ENCODE data around the gene FBXO15. TPM values are rescaled to one million over a fixed set of nuclear protein-coding genes. Genes with fewer than 3 reads are reported as not detected.

FBXO15 gene
- total and polyA plus RNA-seq, 4 experiments from 2014 or later, result 2.0 to 2.6 (median 2.4) TPM

DNA sequence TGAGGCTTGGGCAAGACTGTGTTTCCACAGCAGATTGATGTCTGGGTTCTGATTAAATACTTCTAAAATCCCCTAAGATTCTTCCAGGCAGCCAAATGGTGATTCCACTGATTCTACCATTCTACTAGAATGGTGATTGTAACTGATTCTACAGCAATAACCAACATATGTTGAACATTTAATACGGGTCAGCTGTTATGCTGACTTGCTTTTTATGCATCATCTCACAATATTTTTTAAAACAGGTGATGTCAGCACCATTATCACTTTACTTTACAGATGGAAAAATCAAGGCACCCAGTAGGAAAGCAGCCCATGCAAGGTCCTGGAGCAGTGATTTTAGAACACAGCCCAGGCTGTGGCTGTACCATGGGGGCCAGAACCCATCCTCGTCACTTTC is 38.2 kb upstream of the FBXO15 start:
- Histone ChIP-seq H3K36me3 (ENCODE audit: insufficient read depth, low read length) (no peaks in the 10 kb centered on the region), H3K27me3 (ENCODE audit: insufficient read depth, low read length) (no peaks in the 10 kb centered on the region), H3K4me1 (ENCODE audit: insufficient read depth, low read length) (no peaks in the 10 kb centered on the region), H3K9me3 (ENCODE audit: control insufficient read depth in 1 of 2, low read length in 2 of 2) (no peaks in the 10 kb centered on the region), H3K27ac (ENCODE audit: low read depth, low read length) (no peak overlapping the region), H3K4me3 (ENCODE audit: low read length in 2 of 2) (no peak overlapping the region)
- H3K27ac Mint-ChIP-seq, result no peak overlapping the region
- ChIA-PET CTCF (ENCODE audit: partially characterized antibody) (interaction anchor here (1.1 to 1.3 kb wide), 2 partner anchors 9 to 11 kb away, joined by 3 read pairs; no protein-coding TSS in a partner anchor), POLR2A (ENCODE audit: partially characterized antibody) (no interaction called here)
- H3K4me3 Mint-ChIP-seq, result no peak overlapping the region
- H3K27me3 Mint-ChIP-seq, result peaks cover 14 to 26% of the 10 kb centered on the region in 2 donors
- no peak for DNase-seq
- no peaks in the 10 kb centered on the region for H3K9me3 Mint-ChIP-seq
- intact Hi-C loops (cut with micrococcal nuclease), result no loop called here
- no peaks in the 10 kb centered on the region for H3K36me3 Mint-ChIP-seq
- no peaks in the 10 kb centered on the region for H3K4me1 Mint-ChIP-seq

DNA sequence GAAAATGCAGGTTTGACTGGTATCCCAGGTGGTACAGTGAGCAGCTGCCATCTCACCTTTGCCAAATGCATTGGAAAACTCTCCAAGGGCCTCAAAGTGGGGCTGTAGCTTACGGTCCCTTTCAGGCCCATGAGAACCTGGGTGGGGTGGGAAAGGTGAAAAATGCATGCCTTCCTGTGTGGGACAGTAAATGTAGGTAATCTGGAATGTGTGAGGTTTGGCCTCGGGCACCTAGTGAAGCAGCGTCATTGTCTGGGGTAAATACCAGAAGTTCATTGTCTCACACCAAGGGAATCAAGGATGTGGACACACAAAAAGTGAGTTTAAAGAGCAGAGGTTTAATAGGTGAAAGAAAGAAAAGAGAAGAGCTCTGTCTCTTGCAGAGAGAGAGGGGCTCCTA is 37.2 kb upstream of the FBXO15 start:
- H3K4me3 Mint-ChIP-seq, result no peak overlapping the region
- ChIA-PET POLR2A (ENCODE audit: partially characterized antibody) (no interaction called here), CTCF (ENCODE audit: partially characterized antibody) (interaction anchor here (1.1 kb wide), 1 partner anchor 10 kb away, joined by 3 read pairs; no protein-coding TSS in a partner anchor)
- no peaks in the 10 kb centered on the region for H3K4me1 ChIP-seq (ENCODE audit: insufficient read depth, low read length)
- no peak for DNase-seq
- H3K27ac Mint-ChIP-seq, result no peak overlapping the region
- intact Hi-C loops (cut with micrococcal nuclease), result no loop called here
- H3K4me3 ChIP-seq (ENCODE audit: low read length in 2 of 2), result no peak overlapping the region
- H3K36me3 Mint-ChIP-seq, result no peaks in the 10 kb centered on the region
- H3K9me3 Mint-ChIP-seq, result no peaks in the 10 kb centered on the region
- H3K4me1 Mint-ChIP-seq, result no peaks in the 10 kb centered on the region
- peaks cover 13 to 25% of the 10 kb centered on the region in 2 donors for H3K27me3 Mint-ChIP-seq
- no peaks in the 10 kb centered on the region for H3K9me3 ChIP-seq (ENCODE audit: control insufficient read depth in 1 of 2, low read length in 2 of 2)
- no peaks in the 10 kb centered on the region for H3K27me3 ChIP-seq (ENCODE audit: insufficient read depth, low read length)
- no peak overlapping the region for H3K27ac ChIP-seq (ENCODE audit: low read depth, low read length)
- H3K36me3 ChIP-seq (ENCODE audit: insufficient read depth, low read length), result no peaks in the 10 kb centered on the region

DNA sequence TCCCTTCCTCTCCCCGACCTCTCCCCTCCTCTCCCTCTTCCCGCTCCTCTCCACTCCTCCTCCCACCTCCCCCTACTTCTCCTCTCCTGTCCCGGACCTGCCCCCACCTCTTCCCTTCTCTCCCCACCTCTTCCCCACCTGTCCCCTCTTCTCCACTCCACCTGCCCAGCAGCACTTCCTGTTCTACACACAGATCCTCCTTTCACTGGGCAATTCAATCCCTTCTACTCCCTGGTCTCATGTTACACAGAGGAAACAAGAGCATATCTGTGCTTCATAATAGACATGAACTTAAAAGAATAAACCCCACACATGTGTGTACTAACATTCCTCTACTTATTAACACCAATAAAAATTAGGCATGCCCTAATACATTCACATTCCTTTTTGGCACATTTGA is 35.5 kb upstream of the FBXO15 start:
- no peak for DNase-seq
- H3K27me3 Mint-ChIP-seq, result peaks cover 12 to 23% of the 10 kb centered on the region in 2 donors
- H3K9me3 ChIP-seq (ENCODE audit: control insufficient read depth in 1 of 2, low read length in 2 of 2), result no peaks in the 10 kb centered on the region
- no peaks in the 10 kb centered on the region for H3K4me1 Mint-ChIP-seq
- no peak overlapping the region for H3K4me3 ChIP-seq (ENCODE audit: low read length in 2 of 2)
- no peak overlapping the region for H3K27ac ChIP-seq (ENCODE audit: low read depth, low read length)
- intact Hi-C loops (cut with micrococcal nuclease), result no loop called here
- no peaks in the 10 kb centered on the region for H3K27me3 ChIP-seq (ENCODE audit: insufficient read depth, low read length)
- H3K9me3 Mint-ChIP-seq, result no peaks in the 10 kb centered on the region
- no peak overlapping the region for H3K27ac Mint-ChIP-seq
- no peaks in the 10 kb centered on the region for H3K4me1 ChIP-seq (ENCODE audit: insufficient read depth, low read length)
- ChIA-PET CTCF (ENCODE audit: partially characterized antibody) (no interaction called here), POLR2A (ENCODE audit: partially characterized antibody) (no interaction called here)
- no peak overlapping the region for H3K4me3 Mint-ChIP-seq
- H3K36me3 ChIP-seq (ENCODE audit: insufficient read depth, low read length), result no peaks in the 10 kb centered on the region
- H3K36me3 Mint-ChIP-seq, result no peaks in the 10 kb centered on the region

DNA sequence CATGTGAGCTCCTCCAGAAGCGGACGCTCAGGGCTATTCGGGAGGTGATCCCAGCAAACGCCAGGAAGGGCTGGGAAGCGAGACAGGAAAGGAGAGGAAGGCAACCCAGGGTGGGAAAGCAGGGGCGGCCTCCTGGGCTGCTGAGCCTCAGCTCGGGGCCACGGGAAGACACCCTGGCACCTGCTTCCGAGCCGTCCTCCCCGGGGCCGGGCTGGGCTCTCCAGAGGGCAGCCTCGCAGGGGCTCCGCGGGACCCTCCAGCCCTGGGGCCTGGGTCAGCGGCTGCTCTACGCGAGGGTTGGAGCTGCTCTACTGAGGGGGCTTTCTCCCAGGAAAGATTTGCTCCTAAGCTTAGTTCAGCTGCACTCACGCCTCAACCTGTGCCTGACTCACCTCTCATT is 34.7 kb upstream of the FBXO15 start:
- no peaks in the 10 kb centered on the region for H3K4me1 ChIP-seq (ENCODE audit: insufficient read depth, low read length)
- H3K27me3 Mint-ChIP-seq, result peaks cover 11 to 25% of the 10 kb centered on the region in 2 donors
- H3K36me3 Mint-ChIP-seq, result no peaks in the 10 kb centered on the region
- no peaks in the 10 kb centered on the region for H3K9me3 ChIP-seq (ENCODE audit: control insufficient read depth in 1 of 2, low read length in 2 of 2)
- H3K9me3 Mint-ChIP-seq, result no peaks in the 10 kb centered on the region
- no peaks in the 10 kb centered on the region for H3K27me3 ChIP-seq (ENCODE audit: insufficient read depth, low read length)
- POLR2A ChIA-PET (ENCODE audit: partially characterized antibody), result no interaction called here
- CTCF ChIA-PET (ENCODE audit: partially characterized antibody), result no interaction called here
- H3K27ac ChIP-seq (ENCODE audit: low read depth, low read length), result no peak overlapping the region
- no peak overlapping the region for H3K4me3 ChIP-seq (ENCODE audit: low read length in 2 of 2)
- no peak overlapping the region for H3K4me3 Mint-ChIP-seq
- no peaks in the 10 kb centered on the region for H3K4me1 Mint-ChIP-seq
- no peak for DNase-seq
- H3K27ac Mint-ChIP-seq, result no peak overlapping the region
- intact Hi-C loops (cut with micrococcal nuclease), result no loop called here
- H3K36me3 ChIP-seq (ENCODE audit: insufficient read depth, low read length), result no peaks in the 10 kb centered on the region

- Histone ChIP-seq H3K4me3 (ENCODE audit: low read length in 2 of 2) (no peak overlapping the region), H3K36me3 (ENCODE audit: insufficient read depth, low read length) (no peaks in the 10 kb centered on the region), H3K4me1 (ENCODE audit: insufficient read depth, low read length) (no peaks in the 10 kb centered on the region), H3K9me3 (ENCODE audit: control insufficient read depth in 1 of 2, low read length in 2 of 2) (no peaks in the 10 kb centered on the region), H3K27me3 (ENCODE audit: insufficient read depth, low read length) (no peaks in the 10 kb centered on the region), H3K27ac (ENCODE audit: low read depth, low read length) (no peak overlapping the region)
- Mint-ChIP-seq H3K36me3 (no peaks in the 10 kb centered on the region), H3K27me3 (peaks cover 18 to 22% of the 10 kb centered on the region in 2 donors), H3K4me1 (no peaks in the 10 kb centered on the region), H3K27ac (no peak overlapping the region), H3K9me3 (no peaks in the 10 kb centered on the region), H3K4me3 (no peak overlapping the region)
- intact Hi-C loops (cut with micrococcal nuclease), result no loop called here
- ChIA-PET POLR2A (ENCODE audit: partially characterized antibody) (no interaction called here), CTCF (ENCODE audit: partially characterized antibody) (no interaction called here)
- no peak for DNase-seq
Observed at GRCh38 chr18:74179623-74180199, 32.1 kb upstream of the FBXO15 start.

DNA sequence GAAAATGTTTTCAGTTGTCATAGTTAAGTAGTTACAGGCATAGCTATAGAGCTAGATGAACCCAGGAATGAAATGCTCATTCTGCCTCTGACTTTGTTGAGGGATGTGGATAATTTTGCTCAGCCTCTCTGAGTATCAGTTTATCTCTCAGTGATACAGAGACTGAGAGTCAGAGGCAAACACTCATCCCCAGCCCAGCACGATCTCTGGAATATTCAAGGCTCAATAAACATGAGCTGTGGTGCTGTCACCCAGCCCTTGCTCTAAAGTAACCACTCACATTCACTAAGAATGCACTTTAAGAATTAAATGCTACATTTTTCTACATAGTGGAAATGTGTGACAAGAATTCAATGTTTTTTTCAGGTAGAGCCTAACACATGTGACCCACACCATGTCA is 31.2 kb upstream of the FBXO15 start:
- H3K27ac Mint-ChIP-seq, result no peak overlapping the region
- no peaks in the 10 kb centered on the region for H3K4me1 Mint-ChIP-seq
- H3K4me3 Mint-ChIP-seq, result no peak overlapping the region
- Histone ChIP-seq H3K9me3 (ENCODE audit: control insufficient read depth in 1 of 2, low read length in 2 of 2) (no peaks in the 10 kb centered on the region), H3K36me3 (ENCODE audit: insufficient read depth, low read length) (no peaks in the 10 kb centered on the region), H3K27me3 (ENCODE audit: insufficient read depth, low read length) (no peaks in the 10 kb centered on the region), H3K4me3 (ENCODE audit: low read length in 2 of 2) (no peak overlapping the region), H3K4me1 (ENCODE audit: insufficient read depth, low read length) (no peaks in the 10 kb centered on the region), H3K27ac (ENCODE audit: low read depth, low read length) (no peak overlapping the region)
- H3K27me3 Mint-ChIP-seq, result peaks cover 18 to 24% of the 10 kb centered on the region in 2 donors
- intact Hi-C loops (cut with micrococcal nuclease), result no loop called here
- ChIA-PET POLR2A (ENCODE audit: partially characterized antibody) (no interaction called here), CTCF (ENCODE audit: partially characterized antibody) (no interaction called here)
- H3K9me3 Mint-ChIP-seq, result no peaks in the 10 kb centered on the region
- H3K36me3 Mint-ChIP-seq, result no peaks in the 10 kb centered on the region
- no peak for DNase-seq

- no peak for DNase-seq
- no peak overlapping the region for H3K27ac ChIP-seq (ENCODE audit: low read depth, low read length)
- H3K36me3 ChIP-seq (ENCODE audit: insufficient read depth, low read length), result no peaks in the 10 kb centered on the region
- intact Hi-C loops (cut with micrococcal nuclease), result no loop called here
- Mint-ChIP-seq H3K27ac (no peak overlapping the region), H3K4me3 (no peak overlapping the region), H3K9me3 (no peaks in the 10 kb centered on the region), H3K36me3 (no peaks in the 10 kb centered on the region), H3K27me3 (peaks cover 11 to 24% of the 10 kb centered on the region in 2 donors), H3K4me1 (peaks cover 4 to 6% (median 5%) of the 10 kb centered on the region in 4 donors)
- POLR2A ChIA-PET (ENCODE audit: partially characterized antibody), result no interaction called here
- no peak overlapping the region for H3K4me3 ChIP-seq (ENCODE audit: low read length in 2 of 2)
- CTCF ChIA-PET (ENCODE audit: partially characterized antibody), result no interaction called here
- H3K9me3 ChIP-seq (ENCODE audit: control insufficient read depth in 1 of 2, low read length in 2 of 2), result no peaks in the 10 kb centered on the region
- no peaks in the 10 kb centered on the region for H3K27me3 ChIP-seq (ENCODE audit: insufficient read depth, low read length)
- no peaks in the 10 kb centered on the region for H3K4me1 ChIP-seq (ENCODE audit: insufficient read depth, low read length)
Observed at GRCh38 chr18:74175658-74176057, 28.0 kb upstream of the FBXO15 start.

DNA sequence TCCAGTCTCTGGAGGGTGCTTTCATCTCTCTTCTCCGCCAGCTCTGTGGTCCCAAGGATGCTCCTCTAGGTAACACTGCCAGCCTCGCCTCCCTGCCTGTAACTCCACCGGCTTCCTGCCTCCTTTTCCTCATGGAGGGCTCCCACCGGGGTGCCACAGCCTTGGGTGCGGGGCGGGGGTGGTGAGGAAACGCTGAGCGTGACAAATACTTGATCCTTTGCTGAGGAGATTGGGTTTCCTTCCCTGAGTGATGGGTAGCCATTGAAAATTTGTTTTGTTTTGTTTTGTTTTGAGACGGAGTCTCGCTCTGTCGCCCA is 25.8 kb upstream of the FBXO15 start:
- Mint-ChIP-seq H3K27me3 (peaks cover 12 to 25% of the 10 kb centered on the region in 2 donors), H3K4me1 (peaks cover 4 to 6% (median 5%) of the 10 kb centered on the region in 4 donors), H3K9me3 (no peaks in the 10 kb centered on the region), H3K36me3 (no peaks in the 10 kb centered on the region), H3K4me3 (no peak overlapping the region), H3K27ac (no peak overlapping the region)
- no peaks in the 10 kb centered on the region for H3K27me3 ChIP-seq (ENCODE audit: insufficient read depth, low read length)
- H3K4me1 ChIP-seq (ENCODE audit: insufficient read depth, low read length), result no peaks in the 10 kb centered on the region
- H3K4me3 ChIP-seq (ENCODE audit: low read length in 2 of 2), result no peak overlapping the region
- no peaks in the 10 kb centered on the region for H3K9me3 ChIP-seq (ENCODE audit: control insufficient read depth in 1 of 2, low read length in 2 of 2)
- DNase-seq, result no peak
- POLR2A ChIA-PET (ENCODE audit: partially characterized antibody), result no interaction called here
- no peak overlapping the region for H3K27ac ChIP-seq (ENCODE audit: low read depth, low read length)
- H3K36me3 ChIP-seq (ENCODE audit: insufficient read depth, low read length), result no peaks in the 10 kb centered on the region
- intact Hi-C loops (cut with micrococcal nuclease), result no loop called here
- CTCF ChIA-PET (ENCODE audit: partially characterized antibody), result no interaction called here

All from CD4-positive, alpha-beta memory T cell (primary cell).